Measurements from ENCODE around the gene RABGGTA.

GRCh38 chr14:24300326-24300980 lies 29.1 kb upstream of the RABGGTA start:
- TF ChIP-seq POLR2A (IDR thresholded peaks at IDR 0.05; ENCODE audit: low read depth, low read length) (no peak), TAF1 (IDR thresholded peaks at IDR 0.05; ENCODE audit: low read depth, low read length) (no peak), POLR2AphosphoS5 (IDR thresholded peaks at IDR 0.05; ENCODE audit: low read depth, low read length) (no peak)
